SK-N-MC (cell line): ENCODE data around the gene HYAL1.

Experiments used
- DNase-seq: peaks from one replicate; pipeline ENCODE4 v3.0.0-alpha.2; 2011; ENCODE audit warnings: low read depth, low spot score
- H3K27ac ChIP-seq: fragments of 200-600 bp; sonication (generic); 2 replicates; pipeline ENCODE4 v1.5.1; 2016; ENCODE audit warnings: mixed run types
- H3K36me3 ChIP-seq: fragments of 200-600 bp; sonication (generic); 2 replicates; pipeline ENCODE4 v1.6.1; 2017; ENCODE audit warnings: antibody characterized with exemption, low read length, mixed read lengths; ENCODE audit not compliant: insufficient read depth
- H3K4me3 ChIP-seq: fragments of 200-600 bp; sonication (generic); 2 replicates; pipeline ENCODE4 v1.5.1; 2016
- H3K9ac ChIP-seq: fragments of 200-600 bp; sonication (generic); 2 replicates; pipeline ENCODE4 v1.8.0; 2017; ENCODE audit warnings: mixed run types, mixed read lengths; ENCODE audit not compliant: insufficient read length
- H3K9me3 ChIP-seq: fragments of 200-600 bp; sonication (generic); 2 replicates; pipeline ENCODE4 v1.6.1; 2017; ENCODE audit warnings: low read depth, mild to moderate bottlenecking, antibody characterized with exemption, low read length, moderate library complexity, mixed read lengths
- EZH2 ChIP-seq: fragments of 200-600 bp; sonication (generic); IDR thresholded peaks from one replicate; pipeline ENCODE4 v1.6.1; 2017; ENCODE audit warnings: antibody characterized with exemption
- FOXP2 ChIP-seq: optimal IDR thresholded peaks from 2 replicates; pipeline ENCODE3; 2011; ENCODE audit warnings: mild to moderate bottlenecking, moderate library complexity; ENCODE audit not compliant: insufficient read depth; ENCODE audit errors: extremely low read length, control extremely low read depth
- POLR2AphosphoS5 ChIP-seq: IDR thresholded peaks from 2 replicates; pipeline ENCODE4 v1.6.1; 2012; ENCODE audit warnings: mild to moderate bottlenecking, low read depth, low read length, borderline replicate concordance

HYAL1 gene

GRCh38 chr3:50322386-50323091 lies 19.2 kb upstream of the HYAL1 start, which contains the start of gene HYAL2:
Gene HYAL2 (minus strand): TSS chr3:50322745. CDS start chr3:50320489, 2,256 bp downstream.
- no peak for TF ChIP-seq FOXP2
- TF ChIP-seq EZH2 = no peak
- TF ChIP-seq POLR2AphosphoS5 = no peak
- H3K27ac ChIP-seq = peak within 1 kb of the TSS; percentile 95
- H3K9ac ChIP-seq = peak within 1 kb of the TSS; percentile 97
- no peak for DNase-seq
- H3K9me3 ChIP-seq = no peaks in the 10 kb centered on the region
- peaks cover 15% of the 10 kb centered on the region; the same call in 1 of the 2 replicates for H3K36me3 ChIP-seq
- peak within 1 kb of the TSS; percentile 83 for H3K4me3 ChIP-seq

- Histone ChIP-seq H3K36me3 (peaks cover 15% of the 10 kb centered on the region; the same call in 1 of the 2 replicates), H3K9me3 (no peaks in the 10 kb centered on the region), H3K27ac (no peak overlapping the region), H3K4me3 (peak overlapping the region; percentile 83), H3K9ac (no peak overlapping the region)
- DNase-seq = no peak
- TF ChIP-seq EZH2 (no peak), FOXP2 (no peak), POLR2AphosphoS5 (no peak)
Measured at GRCh38 chr3:50322115-50322385, 18.7 kb upstream of the HYAL1 start.

GRCh38 chr3:50321336-50322114 lies 18.2 kb upstream of the HYAL1 start:
- TF ChIP-seq FOXP2 = no peak
- TF ChIP-seq POLR2AphosphoS5 = no peak; the same call in 1 of the 2 replicates
- TF ChIP-seq EZH2 = no peak
- Histone ChIP-seq H3K9ac (peak overlapping the region; percentile 97), H3K36me3 (peaks cover 15% of the 10 kb centered on the region; the same call in 1 of the 2 replicates), H3K4me3 (peak overlapping the region; percentile 83), H3K9me3 (no peaks in the 10 kb centered on the region), H3K27ac (peak overlapping the region; percentile 95)
- peak; percentile 45 for DNase-seq

GRCh38 chr3:50320853-50321335 lies 17.5 kb upstream of the HYAL1 start:
- H3K9ac ChIP-seq = peak overlapping the region; percentile 97
- no peak for DNase-seq
- TF ChIP-seq FOXP2 (no peak), EZH2 (no peak), POLR2AphosphoS5 (no peak)

GRCh38 chr3:50319894-50320625 lies 16.7 kb upstream of the HYAL1 start:
- no peak for DNase-seq
- TF ChIP-seq FOXP2 = no peak
- TF ChIP-seq POLR2AphosphoS5 = no peak
- TF ChIP-seq EZH2 = no peak
- peak overlapping the region; percentile 31; the same call in 1 of the 2 replicates for H3K27ac ChIP-seq

More at GRCh38 chr3:50320853-50321335, 17.5 kb upstream of the HYAL1 start:
- peak overlapping the region; percentile 83 for H3K4me3 ChIP-seq
- H3K27ac ChIP-seq = peak overlapping the region; percentile 95
- H3K36me3 ChIP-seq = peaks cover 15% of the 10 kb centered on the region; the same call in 1 of the 2 replicates
- H3K9me3 ChIP-seq = no peaks in the 10 kb centered on the region

GRCh38 chr3:50319181-50319893 lies 16.0 kb upstream of the HYAL1 start:
- no peak for DNase-seq
- H3K4me3 ChIP-seq = no peak overlapping the region
- H3K27ac ChIP-seq = no peak overlapping the region
- TF ChIP-seq POLR2AphosphoS5 (no peak), FOXP2 (no peak), EZH2 (no peak)
- H3K9ac ChIP-seq = no peak overlapping the region
- H3K9me3 ChIP-seq = no peaks in the 10 kb centered on the region
- H3K36me3 ChIP-seq = peaks cover 15% of the 10 kb centered on the region; the same call in 1 of the 2 replicates

More at GRCh38 chr3:50319894-50320625, 16.7 kb upstream of the HYAL1 start:
- Histone ChIP-seq H3K4me3 (peak overlapping the region; percentile 83), H3K9ac (peak overlapping the region; percentile 97), H3K9me3 (no peaks in the 10 kb centered on the region), H3K36me3 (peaks cover 15% of the 10 kb centered on the region; the same call in 1 of the 2 replicates)

- Histone ChIP-seq H3K27ac (no peak overlapping the region), H3K4me3 (no peak overlapping the region), H3K36me3 (peaks cover 15% of the 10 kb centered on the region; the same call in 1 of the 2 replicates), H3K9me3 (no peaks in the 10 kb centered on the region), H3K9ac (no peak overlapping the region)
- TF ChIP-seq FOXP2 (no peak), EZH2 (no peak), POLR2AphosphoS5 (no peak)
- no peak for DNase-seq
Measured at GRCh38 chr3:50318615-50319014, 15.2 kb upstream of the HYAL1 start.

GRCh38 chr3:50318163-50318562 lies 14.8 kb upstream of the HYAL1 start:
- no peak for TF ChIP-seq EZH2
- no peak for TF ChIP-seq FOXP2
- TF ChIP-seq POLR2AphosphoS5 = no peak
- no peak for DNase-seq
- peaks cover 15% of the 10 kb centered on the region; the same call in 1 of the 2 replicates for H3K36me3 ChIP-seq
- no peak overlapping the region for H3K4me3 ChIP-seq
- H3K9ac ChIP-seq = no peak overlapping the region
- no peak overlapping the region for H3K27ac ChIP-seq
- H3K9me3 ChIP-seq = no peaks in the 10 kb centered on the region
